HG02642 (cell line): ENCODE measurements around the gene LRP8.

Source experiments
- ATAC-seq: cut with Tn5 transposase; IDR thresholded peaks from one replicate; pipeline ENCODE4 v1.9.1; 2021; ENCODE audit warnings: mild to moderate bottlenecking; ENCODE audit not compliant: unreplicated experiment, poor library complexity

LRP8 gene

GRCh38 chr1:53361541-53361961, 33.7 kb upstream of the LRP8 start:
- ATAC-seq = no peak

GRCh38 chr1:53359934-53360276, 32.0 kb upstream of the LRP8 start:
- no peak for ATAC-seq

- no peak for ATAC-seq
Measured at GRCh38 chr1:53359225-53359933, 31.5 kb upstream of the LRP8 start.

GRCh38 chr1:53356637-53357036, 28.8 kb upstream of the LRP8 start:
- no peak for ATAC-seq

GRCh38 chr1:53354119-53354518, 26.2 kb upstream of the LRP8 start:
- no peak for ATAC-seq

GRCh38 chr1:53352561-53352960, 24.7 kb upstream of the LRP8 start:
- ATAC-seq = no peak

- ATAC-seq = no peak
Measured at GRCh38 chr1:53350853-53351767, 23.2 kb upstream of the LRP8 start.

GRCh38 chr1:53349968-53350852, 22.3 kb upstream of the LRP8 start:
- ATAC-seq = no peak

GRCh38 chr1:53349369-53349835, 21.5 kb upstream of the LRP8 start:
- ATAC-seq = no peak

GRCh38 chr1:53348486-53349368, 20.9 kb upstream of the LRP8 start:
- no peak for ATAC-seq

- ATAC-seq = no peak
Measured at GRCh38 chr1:53346814-53347176, 18.9 kb upstream of the LRP8 start.

- no peak for ATAC-seq
Measured at GRCh38 chr1:53345996-53346813, 18.3 kb upstream of the LRP8 start.

- peak; percentile 82 for ATAC-seq
Measured at GRCh38 chr1:53344921-53345838, 17.3 kb upstream of the LRP8 start.

GRCh38 chr1:53343831-53344668, 16.2 kb upstream of the LRP8 start:
- ATAC-seq = no peak

GRCh38 chr1:53342735-53343470, 15.0 kb upstream of the LRP8 start:
- no peak for ATAC-seq

GRCh38 chr1:53341961-53342707, 14.3 kb upstream of the LRP8 start:
- no peak for ATAC-seq
